Measurements from ENCODE around the gene LTBP1.

GRCh38 chr2:33141476-33141875, 194.7 kb downstream of the LTBP1 start:
- TF ChIP-seq CTCF (IDR thresholded peaks at IDR 0.05) (no peak), POLR2A (IDR thresholded peaks at IDR 0.05) (no peak)

Measured in adrenal gland (tissue), 5 donors.